Tibial nerve (tissue), 4 donors: Measurements from ENCODE around the gene DNAJA3. TPM values are rescaled to one million over a fixed set of nuclear protein-coding genes. Genes with fewer than 3 reads are reported as not detected.

Experiments
- DNase-seq, 2 donors: peaks; one replicate each; pipeline ENCODE4 v3.0.0-alpha.2; 2019; ENCODE audit warnings: low spot score in 2 of 2
- H3K27ac ChIP-seq, 4 donors: fragments of 200-600 bp; sonication (generic) in 3 of 4; one replicate each; pipeline ENCODE4 v1.5.1; 2017 to 2019; ENCODE audit warnings: mild to moderate bottlenecking in 1 of 4
- H3K27me3 ChIP-seq, 2 donors: fragments of 200-600 bp; sonication (generic) in 1 of 2; one replicate each; pipeline versions ENCODE4 v1.5.1 to v1.6.0; 2017 to 2019
- H3K36me3 ChIP-seq, 3 donors: fragments of 200-600 bp; sonication (generic); one replicate each; pipeline ENCODE4 v1.5.1; 2018 to 2019
- H3K4me1 ChIP-seq, 4 donors: fragments of 200-600 bp; sonication (generic) in 3 of 4; one replicate each; pipeline ENCODE4 v1.5.1; 2017 to 2019
- H3K4me3 ChIP-seq, 4 donors: fragments of 200-600 bp; sonication (generic) in 3 of 4; one replicate each; pipeline ENCODE4 v1.5.1; 2017 to 2019; ENCODE audit warnings: mild to moderate bottlenecking in 1 of 4, moderate library complexity in 1 of 4
- H3K9me3 ChIP-seq, 4 donors: fragments of 200-600 bp; sonication (generic) in 3 of 4; one replicate each; pipeline ENCODE4 v1.5.1; 2017 to 2019
- EP300 ChIP-seq, 2 donors: sonication (generic); formaldehyde crosslinking; IDR thresholded peaks; one replicate each; pipeline ENCODE4 v1.6.1; 2017; ENCODE audit warnings: antibody characterized with exemption in 2 of 2, mild to moderate bottlenecking in 1 of 2
- POLR2A ChIP-seq, 2 donors: fragments of 450-650 bp; IDR thresholded peaks; one replicate each; pipeline ENCODE4 v1.6.1; 2017; ENCODE audit warnings: antibody characterized with exemption in 2 of 2, mild to moderate bottlenecking in 2 of 2, moderate library complexity in 2 of 2
- WGBS, 2 donors: methylation state at CpG; one replicate each; pipeline ENCODE4 v1.1.5; 2018; 5-methylcytosine and 5-hydroxymethylcytosine counted together
- total RNA-seq, 4 donors: library from RNA; depleted of rRNA; stranded (reverse); fragments of >200 nt; gene quantifications; one replicate each; pipeline ENCODE4 v1.1.0, GENCODE V29; 2016
- TF ChIP-seq, protein P1 (sequence below), 5 experiments: fragments of 200-600 bp in 3 of 5; fragments of 450-650 bp in 2 of 5; sonication (generic) in 3 of 5; IDR thresholded peaks; one replicate each; pipeline ENCODE4 v1.5.1; 2016 to 2019; ENCODE audit warnings: antibody characterized with exemption in 5 of 5, mild to moderate bottlenecking in 3 of 5, moderate library complexity in 2 of 5

Gene DNAJA3
- total RNA-seq, 4 donors from 2014 or later = 37.6 to 53.0 (median 49.2) TPM

DNA sequence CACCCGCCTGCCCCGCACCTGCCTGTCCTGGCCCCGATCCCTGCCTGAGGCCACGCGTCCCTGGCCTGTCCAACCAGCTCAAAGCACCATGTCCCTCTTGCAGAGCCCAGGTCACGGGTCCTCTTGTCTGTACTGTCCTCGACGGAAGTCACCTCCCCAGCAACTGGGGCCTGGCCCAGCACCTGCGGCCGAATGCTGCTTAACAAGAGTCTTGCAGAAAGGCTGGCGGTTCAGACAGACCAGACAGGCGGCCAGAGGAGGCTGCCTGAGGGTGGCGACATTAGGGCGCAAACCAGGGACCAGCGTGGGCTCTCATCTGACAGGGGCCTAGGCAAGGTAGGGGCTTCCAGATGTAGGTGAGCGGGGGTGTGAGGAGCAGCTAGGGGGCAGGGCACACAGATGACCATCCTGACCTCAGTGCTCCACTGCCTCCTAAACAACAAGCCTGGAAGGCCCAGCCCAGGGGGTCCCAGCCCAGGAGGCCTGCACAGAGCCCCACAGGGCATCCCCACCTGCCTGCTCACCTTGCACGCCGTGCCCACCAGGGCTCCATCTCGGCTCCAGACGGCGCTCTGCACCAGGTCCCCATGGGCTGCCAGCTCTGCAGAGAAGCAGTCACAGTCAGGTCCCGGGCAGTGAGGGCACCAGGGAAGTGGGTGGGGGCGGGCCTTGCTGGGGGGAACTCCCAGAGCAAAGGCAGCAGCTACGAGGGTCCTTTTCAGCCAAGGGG is 20.5 kb upstream of the DNAJA3 start:
- Histone ChIP-seq H3K4me3 (no peak overlapping the region), H3K9me3 (no peaks in the 10 kb centered on the region), H3K27me3 (no peaks in the 10 kb centered on the region), H3K27ac (no peak overlapping the region), H3K4me1 (peaks cover 0 to 40% (median 10%) of the 10 kb centered on the region in 4 donors), H3K36me3 (peaks cover 0 to 76% (median 0%) of the 10 kb centered on the region in 3 donors)
- DNase-seq = no peak
- TF ChIP-seq POLR2A (IDR thresholded peaks at IDR 0.05) (no peak), EP300 (IDR thresholded peaks at IDR 0.05) (no peak)
- TF ChIP-seq, protein P1, sequence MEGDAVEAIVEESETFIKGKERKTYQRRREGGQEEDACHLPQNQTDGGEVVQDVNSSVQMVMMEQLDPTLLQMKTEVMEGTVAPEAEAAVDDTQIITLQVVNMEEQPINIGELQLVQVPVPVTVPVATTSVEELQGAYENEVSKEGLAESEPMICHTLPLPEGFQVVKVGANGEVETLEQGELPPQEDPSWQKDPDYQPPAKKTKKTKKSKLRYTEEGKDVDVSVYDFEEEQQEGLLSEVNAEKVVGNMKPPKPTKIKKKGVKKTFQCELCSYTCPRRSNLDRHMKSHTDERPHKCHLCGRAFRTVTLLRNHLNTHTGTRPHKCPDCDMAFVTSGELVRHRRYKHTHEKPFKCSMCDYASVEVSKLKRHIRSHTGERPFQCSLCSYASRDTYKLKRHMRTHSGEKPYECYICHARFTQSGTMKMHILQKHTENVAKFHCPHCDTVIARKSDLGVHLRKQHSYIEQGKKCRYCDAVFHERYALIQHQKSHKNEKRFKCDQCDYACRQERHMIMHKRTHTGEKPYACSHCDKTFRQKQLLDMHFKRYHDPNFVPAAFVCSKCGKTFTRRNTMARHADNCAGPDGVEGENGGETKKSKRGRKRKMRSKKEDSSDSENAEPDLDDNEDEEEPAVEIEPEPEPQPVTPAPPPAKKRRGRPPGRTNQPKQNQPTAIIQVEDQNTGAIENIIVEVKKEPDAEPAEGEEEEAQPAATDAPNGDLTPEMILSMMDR (IDR thresholded peaks at IDR 0.05) = no peak
- WGBS, 2 donors = 90 to 92% methylated on average over 22 to 24 of the region's 24 CpGs

DNA sequence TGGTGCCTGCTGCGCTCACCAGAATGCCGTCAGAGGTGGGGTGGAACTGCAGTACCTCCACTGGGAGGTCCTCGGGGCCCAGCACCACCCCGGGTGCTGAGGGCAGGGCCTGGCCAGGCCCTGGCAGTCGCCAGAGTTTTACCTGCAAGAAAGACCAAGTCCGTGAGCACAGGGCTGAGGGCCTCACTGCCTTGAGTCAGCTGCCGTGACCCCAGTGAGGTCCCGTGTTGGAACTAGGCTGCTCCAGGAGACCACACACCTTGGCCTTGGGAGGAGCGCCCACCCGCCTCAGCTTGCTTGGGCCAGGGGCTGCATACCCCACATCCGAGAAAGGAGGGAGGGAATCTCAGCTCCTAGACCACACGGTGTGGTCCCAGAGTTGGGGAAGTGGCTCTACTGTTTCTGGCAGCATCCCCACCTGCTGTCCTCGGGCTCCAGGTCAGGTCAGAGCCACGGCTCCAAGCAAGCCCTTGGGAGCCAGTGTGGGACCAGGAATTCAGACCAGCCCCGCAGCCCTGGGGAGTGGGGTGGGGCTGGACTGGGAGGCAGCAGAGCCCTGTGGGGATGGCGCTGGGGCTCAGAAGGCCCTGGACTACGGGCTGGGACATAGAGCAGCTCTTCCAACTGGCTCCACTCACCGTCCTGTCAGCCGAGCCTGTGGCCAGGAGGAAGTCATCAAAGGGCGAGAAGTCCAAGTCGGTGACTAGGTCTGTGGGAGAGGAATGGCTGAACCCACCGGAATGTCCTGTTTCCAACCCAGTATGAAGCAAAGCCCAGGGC is 17.9 kb upstream of the DNAJA3 start:
- TF ChIP-seq, protein P1 (IDR thresholded peaks at IDR 0.05) = no peak
- TF ChIP-seq EP300 (IDR thresholded peaks at IDR 0.05) (no peak), POLR2A (IDR thresholded peaks at IDR 0.05) (no peak)
- 71 to 88% methylated on average over 15 to 17 of the region's 22 CpGs for WGBS, 2 donors
- DNase-seq = no peak
- peaks cover 0 to 59% (median 29%) of the 10 kb centered on the region in 4 donors for H3K4me1 ChIP-seq
- H3K27me3 ChIP-seq = no peaks in the 10 kb centered on the region
- H3K27ac ChIP-seq = peak overlapping the region in 2 of 4 donors; percentile 6 to 27
- H3K9me3 ChIP-seq = no peaks in the 10 kb centered on the region
- H3K36me3 ChIP-seq = peaks cover 0 to 68% (median 0%) of the 10 kb centered on the region in 3 donors
- no peak overlapping the region for H3K4me3 ChIP-seq

DNA sequence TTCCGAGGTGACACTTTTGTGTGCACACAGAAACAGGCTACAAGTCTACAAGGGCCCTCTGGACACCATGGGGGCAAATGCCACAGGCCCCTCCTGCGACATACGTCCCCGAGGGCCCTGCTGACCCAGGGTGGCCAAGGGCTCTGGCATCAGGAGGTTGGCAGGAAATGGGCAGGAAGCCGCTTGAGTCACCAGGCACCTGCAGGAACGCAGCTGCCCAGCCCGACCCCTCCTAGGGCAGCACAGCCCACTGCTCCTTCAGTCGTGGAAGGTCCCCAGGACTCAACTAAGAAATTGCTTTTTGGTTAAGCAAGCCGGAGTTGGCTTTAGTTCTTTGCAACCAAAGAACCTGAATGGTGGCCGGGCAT is 17.4 kb upstream of the DNAJA3 start:
- no peaks in the 10 kb centered on the region for H3K27me3 ChIP-seq
- peaks cover 0 to 61% (median 29%) of the 10 kb centered on the region in 4 donors for H3K4me1 ChIP-seq
- 74 to 95% methylated on average over 9 to 10 of the region's 10 CpGs for WGBS, 2 donors
- no peaks in the 10 kb centered on the region for H3K9me3 ChIP-seq
- H3K27ac ChIP-seq = peak overlapping the region in 2 of 4 donors; percentile 6 to 27
- no peak overlapping the region for H3K4me3 ChIP-seq
- H3K36me3 ChIP-seq = peaks cover 0 to 66% (median 0%) of the 10 kb centered on the region in 3 donors
- TF ChIP-seq, protein P1 (IDR thresholded peaks at IDR 0.05) = no peak
- no peak for TF ChIP-seq POLR2A (IDR thresholded peaks at IDR 0.05)
- no peak for TF ChIP-seq EP300 (IDR thresholded peaks at IDR 0.05)
- DNase-seq = no peak

DNA sequence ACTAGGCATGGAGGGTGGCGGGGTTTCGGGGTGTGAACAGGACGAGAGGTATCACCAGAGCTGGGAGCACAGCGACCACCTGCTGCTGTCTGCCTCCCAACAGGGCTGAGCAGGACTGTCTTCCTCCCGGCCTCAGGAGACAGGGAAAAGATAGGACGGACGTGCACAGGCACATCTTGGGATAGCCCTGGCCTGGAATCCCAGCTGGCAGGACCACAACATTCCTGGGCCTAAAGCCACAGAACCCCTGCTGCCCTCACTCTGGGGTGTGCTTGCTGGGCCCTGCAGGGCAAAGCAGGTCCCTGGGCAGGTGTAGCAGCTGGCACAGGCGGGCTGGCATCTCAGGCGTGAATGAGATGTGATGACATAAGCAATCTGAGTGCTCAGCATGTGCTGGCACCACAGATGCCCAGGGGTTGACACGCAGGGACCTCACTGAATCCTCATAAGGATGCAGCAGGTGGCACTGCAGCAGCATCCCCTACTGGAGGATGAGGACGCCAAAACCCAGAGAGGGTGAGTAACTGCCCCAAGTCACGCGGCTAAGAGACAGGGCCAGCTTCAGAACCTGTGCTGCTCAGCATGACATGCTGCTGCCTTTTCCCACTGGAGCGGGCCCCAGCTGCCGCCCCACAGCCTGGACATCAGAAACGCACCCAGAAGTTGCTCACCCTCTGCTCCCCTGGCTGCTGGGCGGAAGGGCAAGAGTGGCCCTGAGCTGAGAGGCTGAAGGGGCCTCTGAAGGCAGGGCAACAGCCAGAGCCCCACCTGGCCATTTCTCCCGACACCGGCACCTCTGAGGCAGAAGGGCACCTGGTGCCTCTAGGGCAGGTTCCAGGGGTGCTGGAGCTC is 16.4 kb upstream of the DNAJA3 start:
- WGBS, 2 donors = 87 to 93% methylated on average over 16 to 19 of the region's 19 CpGs
- no peak for TF ChIP-seq POLR2A (IDR thresholded peaks at IDR 0.05)
- TF ChIP-seq, protein P1 (IDR thresholded peaks at IDR 0.05) = no peak
- no peak for TF ChIP-seq EP300 (IDR thresholded peaks at IDR 0.05)
- H3K4me3 ChIP-seq = no peak overlapping the region
- peaks cover 0 to 67% (median 32%) of the 10 kb centered on the region in 4 donors for H3K4me1 ChIP-seq
- H3K9me3 ChIP-seq = no peaks in the 10 kb centered on the region
- no peaks in the 10 kb centered on the region for H3K27me3 ChIP-seq
- peaks cover 0 to 57% (median 0%) of the 10 kb centered on the region in 3 donors for H3K36me3 ChIP-seq
- H3K27ac ChIP-seq = peak overlapping the region in 1 of 4 donors; percentile 84
- DNase-seq = no peak
